Trophoblast cell (in vitro differentiated cells and primary cell): Measurements from ENCODE around the gene SLC35F3.

Experiments used
- DNase-seq, 2 donors: peaks; one replicate each; pipeline ENCODE4 v3.0.0-alpha.2; 2016
- H2AFZ ChIP-seq: 2 replicates; pipeline ENCODE4 v1.6.1; 2013; ENCODE audit warnings: low read length, moderate library complexity, mild to moderate bottlenecking; ENCODE audit not compliant: insufficient read depth, poor library complexity
- H2AK5ac ChIP-seq: 2 replicates; pipeline ENCODE4 v1.6.1; 2013; ENCODE audit warnings: mild to moderate bottlenecking, low read length
- H2BK120ac ChIP-seq: 2 replicates; pipeline ENCODE4 v1.6.1; 2013; ENCODE audit warnings: low read length, mild to moderate bottlenecking, moderate library complexity; ENCODE audit not compliant: insufficient read depth, poor library complexity
- H2BK12ac ChIP-seq: 2 replicates; pipeline ENCODE4 v1.6.1; 2013; ENCODE audit warnings: mild to moderate bottlenecking, low read length, moderate library complexity
- H2BK5ac ChIP-seq: 2 replicates; pipeline ENCODE4 v1.6.1; 2013; ENCODE audit warnings: low read length, low read depth, moderate library complexity, mild to moderate bottlenecking; ENCODE audit not compliant: poor library complexity
- H3K14ac ChIP-seq: 2 replicates; pipeline ENCODE4 v1.6.1; 2013; ENCODE audit warnings: mild to moderate bottlenecking, low read length
- H3K18ac ChIP-seq: 2 replicates; pipeline ENCODE4 v1.6.1; 2013; ENCODE audit warnings: mild to moderate bottlenecking, low read length
- H3K23ac ChIP-seq: 2 replicates; pipeline ENCODE4 v1.6.1; 2013; ENCODE audit warnings: low read length
- H3K27ac ChIP-seq: 2 replicates; pipeline ENCODE4 v1.5.1; 2013; ENCODE audit warnings: low read depth, mild to moderate bottlenecking, inconsistent platforms, low read length, moderate library complexity
- H3K27me3 ChIP-seq: 2 replicates; pipeline ENCODE4 v1.6.1; 2013; ENCODE audit warnings: inconsistent platforms, mild to moderate bottlenecking, low read length, moderate library complexity; ENCODE audit not compliant: insufficient read depth
- H3K36me3 ChIP-seq, 2 experiments: 1 replicate in 1 of 2; 2 replicates in 1 of 2; pipeline ENCODE4 v1.6.1; 2013; ENCODE audit warnings: low read length in 2 of 2, mild to moderate bottlenecking in 2 of 2, moderate library complexity in 1 of 2; ENCODE audit not compliant: insufficient read depth in 2 of 2, control insufficient read depth in 1 of 2
- H3K4ac ChIP-seq: 2 replicates; pipeline ENCODE4 v1.6.1; 2013; ENCODE audit warnings: low read depth, mild to moderate bottlenecking, low read length, moderate library complexity
- H3K4me1 ChIP-seq, 2 experiments: 1 replicate in 1 of 2; 2 replicates in 1 of 2; pipeline ENCODE4 v1.6.1; 2013; ENCODE audit warnings: low read length in 2 of 2, mild to moderate bottlenecking in 2 of 2, moderate library complexity in 1 of 2; ENCODE audit not compliant: insufficient read depth in 2 of 2, control insufficient read depth in 1 of 2
- H3K4me2 ChIP-seq: 2 replicates; pipeline ENCODE4 v1.6.1; 2013; ENCODE audit warnings: inconsistent platforms, mild to moderate bottlenecking, low read length, moderate library complexity
- H3K4me3 ChIP-seq: 2 replicates; pipeline ENCODE4 v1.5.1; 2013; ENCODE audit warnings: mild to moderate bottlenecking, low read depth, low read length, inconsistent platforms
- H3K79me1 ChIP-seq: one replicate; pipeline ENCODE4 v1.6.1; 2013; ENCODE audit warnings: low read length
- H3K79me2 ChIP-seq: 2 replicates; pipeline ENCODE4 v1.6.1; 2013; ENCODE audit warnings: low read length, mild to moderate bottlenecking; ENCODE audit not compliant: control insufficient read depth, insufficient read depth, poor library complexity
- H3K9ac ChIP-seq: 2 replicates; pipeline ENCODE4 v1.6.1; 2013; ENCODE audit warnings: mild to moderate bottlenecking, low read length
- H3K9me3 ChIP-seq: 2 replicates; pipeline ENCODE4 v1.6.1; 2013; ENCODE audit warnings: low read depth, mild to moderate bottlenecking, control low read depth, inconsistent platforms, low read length; ENCODE audit not compliant: insufficient read depth
- H4K12ac ChIP-seq: 2 replicates; pipeline ENCODE4 v1.6.1; 2013; ENCODE audit warnings: low read depth, mild to moderate bottlenecking, low read length, moderate library complexity
- H4K8ac ChIP-seq: 2 replicates; pipeline ENCODE4 v1.6.1; 2013; ENCODE audit warnings: low read depth, mild to moderate bottlenecking, low read length, moderate library complexity
- H4K91ac ChIP-seq: one replicate; pipeline ENCODE4 v1.6.1; 2013; ENCODE audit warnings: low read depth, mild to moderate bottlenecking, low read length, moderate library complexity
- WGBS: extraction: QIAGEN DNeasy Blood & Tissue Kit; methylation state at CpG from one replicate; pipeline ENCODE4 v1.1.7; 2013; ENCODE audit warnings: missing lambda C conversion rate; ENCODE audit not compliant: insufficient read length, insufficient coverage; ENCODE audit errors: extremely low coverage; 5-methylcytosine and 5-hydroxymethylcytosine counted together

SLC35F3 gene

GRCh38 chr1:234067581-234068337, 163.3 kb downstream of the SLC35F3 start:
- H2BK120ac ChIP-seq: no peak overlapping the region
- no peaks in the 10 kb centered on the region for H3K4me1 ChIP-seq
- H3K14ac ChIP-seq: no peak overlapping the region
- H3K18ac ChIP-seq: no peak overlapping the region
- no peak overlapping the region for H3K4me2 ChIP-seq
- no CpG with 5 or more reads among the region's 8 CpGs for WGBS
- H3K27ac ChIP-seq: no peak overlapping the region
- H3K27me3 ChIP-seq: no peaks in the 10 kb centered on the region
- H3K4ac ChIP-seq: no peak overlapping the region
- no peak overlapping the region for H3K23ac ChIP-seq
- H3K9ac ChIP-seq: no peak overlapping the region
- H3K79me1 ChIP-seq: no peaks in the 10 kb centered on the region
- H3K36me3 ChIP-seq: no peaks in the 10 kb centered on the region
- no peak overlapping the region for H2BK5ac ChIP-seq
- H2BK12ac ChIP-seq: no peak overlapping the region
- no peaks in the 10 kb centered on the region for H3K9me3 ChIP-seq
- H4K12ac ChIP-seq: no peak overlapping the region
- H3K79me2 ChIP-seq: no peaks in the 10 kb centered on the region
- H3K4me3 ChIP-seq: no peak overlapping the region
- no peak overlapping the region for H2AFZ ChIP-seq
- no peak for DNase-seq
- no peak overlapping the region for H4K91ac ChIP-seq
- no peak overlapping the region for H2AK5ac ChIP-seq
- H4K8ac ChIP-seq: no peak overlapping the region

GRCh38 chr1:234069760-234070159, 165.3 kb downstream of the SLC35F3 start:
- H3K18ac ChIP-seq: no peak overlapping the region
- no peak overlapping the region for H4K91ac ChIP-seq
- H4K12ac ChIP-seq: no peak overlapping the region
- no peak for DNase-seq
- H3K9ac ChIP-seq: no peak overlapping the region
- no peak overlapping the region for H2BK5ac ChIP-seq
- no peak overlapping the region for H3K4ac ChIP-seq
- no peaks in the 10 kb centered on the region for H3K27me3 ChIP-seq
- H3K9me3 ChIP-seq: no peaks in the 10 kb centered on the region
- H3K27ac ChIP-seq: no peak overlapping the region
- no peak overlapping the region for H2AFZ ChIP-seq
- H3K79me1 ChIP-seq: no peaks in the 10 kb centered on the region
- H3K14ac ChIP-seq: no peak overlapping the region
- H3K4me1 ChIP-seq: no peaks in the 10 kb centered on the region
- H3K36me3 ChIP-seq: no peaks in the 10 kb centered on the region
- WGBS: no CpG with 5 or more reads among the region's 3 CpGs
- H2BK12ac ChIP-seq: no peak overlapping the region
- no peak overlapping the region for H3K23ac ChIP-seq
- no peak overlapping the region for H2AK5ac ChIP-seq
- no peak overlapping the region for H4K8ac ChIP-seq
- no peak overlapping the region for H2BK120ac ChIP-seq
- no peak overlapping the region for H3K4me3 ChIP-seq
- no peak overlapping the region for H3K4me2 ChIP-seq
- no peaks in the 10 kb centered on the region for H3K79me2 ChIP-seq

GRCh38 chr1:234072793-234073192, 168.3 kb downstream of the SLC35F3 start:
- Histone ChIP-seq H3K9ac (no peak overlapping the region), H3K14ac (no peak overlapping the region), H3K23ac (no peak overlapping the region), H3K36me3 (no peaks in the 10 kb centered on the region), H2AFZ (no peak overlapping the region), H4K8ac (no peak overlapping the region), H3K4me3 (no peak overlapping the region), H3K27ac (no peak overlapping the region), H3K18ac (no peak overlapping the region), H3K4ac (no peak overlapping the region), H4K12ac (no peak overlapping the region), H2AK5ac (no peak overlapping the region), H3K9me3 (no peaks in the 10 kb centered on the region), H2BK120ac (no peak overlapping the region), H2BK5ac (no peak overlapping the region), H4K91ac (no peak overlapping the region), H3K79me1 (no peaks in the 10 kb centered on the region), H2BK12ac (no peak overlapping the region), H3K4me2 (no peak overlapping the region), H3K27me3 (no peaks in the 10 kb centered on the region), H3K79me2 (no peaks in the 10 kb centered on the region), H3K4me1 (no peaks in the 10 kb centered on the region)
- DNase-seq: no peak
- no CpG with 5 or more reads among the region's 3 CpGs for WGBS

- Histone ChIP-seq H3K36me3 (no peaks in the 10 kb centered on the region), H3K4me2 (no peak overlapping the region), H2BK5ac (no peak overlapping the region), H3K4ac (no peak overlapping the region), H2BK12ac (no peak overlapping the region), H2BK120ac (no peak overlapping the region), H3K27me3 (no peaks in the 10 kb centered on the region), H3K79me1 (no peaks in the 10 kb centered on the region), H3K4me1 (no peaks in the 10 kb centered on the region), H3K9ac (no peak overlapping the region), H3K14ac (no peak overlapping the region), H2AK5ac (no peak overlapping the region), H3K4me3 (no peak overlapping the region), H4K8ac (no peak overlapping the region), H4K12ac (no peak overlapping the region), H3K23ac (no peak overlapping the region), H3K79me2 (no peaks in the 10 kb centered on the region), H3K27ac (no peak overlapping the region), H3K9me3 (no peaks in the 10 kb centered on the region), H4K91ac (no peak overlapping the region), H3K18ac (no peak overlapping the region), H2AFZ (no peak overlapping the region)
- WGBS: no CpG with 5 or more reads among the region's 1 CpG
- no peak for DNase-seq
Measured at GRCh38 chr1:234078143-234078542, 173.7 kb downstream of the SLC35F3 start.
